Panc1 (cell line): ENCODE data around the gene RNF121.

Experiments used
- POLR2AphosphoS5 ChIP-seq: IDR thresholded peaks from 2 replicates; pipeline ENCODE4 v1.6.1; 2012; ENCODE audit warnings: mild to moderate bottlenecking, low read depth, low read length, moderate library complexity
- SIN3A ChIP-seq: IDR thresholded peaks from 2 replicates; pipeline ENCODE4 v1.6.1; 2012; ENCODE audit warnings: low read depth, mild to moderate bottlenecking, low read length, moderate library complexity, borderline replicate concordance; ENCODE audit not compliant: insufficient read depth
- TCF7L2 ChIP-seq: IDR thresholded peaks from 2 replicates; pipeline ENCODE4 v1.6.1; 2011; ENCODE audit warnings: mild to moderate bottlenecking, low read depth, low read length, inconsistent platforms
- TF ChIP-seq, protein P1 (sequence below): fragments of 450-650 bp; IDR thresholded peaks from 2 replicates; pipeline ENCODE4 v1.5.1; 2017; ENCODE audit warnings: mild to moderate bottlenecking
- TF ChIP-seq, protein P2 (sequence below), 2 experiments: IDR thresholded peaks; 2 replicates each; pipeline ENCODE4 v1.6.1; 2011 to 2012; ENCODE audit warnings: low read depth in 2 of 2, control low read depth in 1 of 2, low read length in 1 of 2, mild to moderate bottlenecking in 1 of 2, moderate library complexity in 1 of 2; ENCODE audit not compliant: insufficient read depth in 1 of 2

- TF ChIP-seq, protein P1, sequence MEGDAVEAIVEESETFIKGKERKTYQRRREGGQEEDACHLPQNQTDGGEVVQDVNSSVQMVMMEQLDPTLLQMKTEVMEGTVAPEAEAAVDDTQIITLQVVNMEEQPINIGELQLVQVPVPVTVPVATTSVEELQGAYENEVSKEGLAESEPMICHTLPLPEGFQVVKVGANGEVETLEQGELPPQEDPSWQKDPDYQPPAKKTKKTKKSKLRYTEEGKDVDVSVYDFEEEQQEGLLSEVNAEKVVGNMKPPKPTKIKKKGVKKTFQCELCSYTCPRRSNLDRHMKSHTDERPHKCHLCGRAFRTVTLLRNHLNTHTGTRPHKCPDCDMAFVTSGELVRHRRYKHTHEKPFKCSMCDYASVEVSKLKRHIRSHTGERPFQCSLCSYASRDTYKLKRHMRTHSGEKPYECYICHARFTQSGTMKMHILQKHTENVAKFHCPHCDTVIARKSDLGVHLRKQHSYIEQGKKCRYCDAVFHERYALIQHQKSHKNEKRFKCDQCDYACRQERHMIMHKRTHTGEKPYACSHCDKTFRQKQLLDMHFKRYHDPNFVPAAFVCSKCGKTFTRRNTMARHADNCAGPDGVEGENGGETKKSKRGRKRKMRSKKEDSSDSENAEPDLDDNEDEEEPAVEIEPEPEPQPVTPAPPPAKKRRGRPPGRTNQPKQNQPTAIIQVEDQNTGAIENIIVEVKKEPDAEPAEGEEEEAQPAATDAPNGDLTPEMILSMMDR: no peak
- TF ChIP-seq POLR2AphosphoS5 (no peak), SIN3A (no peak), TCF7L2 (no peak)
- TF ChIP-seq, protein P2, sequence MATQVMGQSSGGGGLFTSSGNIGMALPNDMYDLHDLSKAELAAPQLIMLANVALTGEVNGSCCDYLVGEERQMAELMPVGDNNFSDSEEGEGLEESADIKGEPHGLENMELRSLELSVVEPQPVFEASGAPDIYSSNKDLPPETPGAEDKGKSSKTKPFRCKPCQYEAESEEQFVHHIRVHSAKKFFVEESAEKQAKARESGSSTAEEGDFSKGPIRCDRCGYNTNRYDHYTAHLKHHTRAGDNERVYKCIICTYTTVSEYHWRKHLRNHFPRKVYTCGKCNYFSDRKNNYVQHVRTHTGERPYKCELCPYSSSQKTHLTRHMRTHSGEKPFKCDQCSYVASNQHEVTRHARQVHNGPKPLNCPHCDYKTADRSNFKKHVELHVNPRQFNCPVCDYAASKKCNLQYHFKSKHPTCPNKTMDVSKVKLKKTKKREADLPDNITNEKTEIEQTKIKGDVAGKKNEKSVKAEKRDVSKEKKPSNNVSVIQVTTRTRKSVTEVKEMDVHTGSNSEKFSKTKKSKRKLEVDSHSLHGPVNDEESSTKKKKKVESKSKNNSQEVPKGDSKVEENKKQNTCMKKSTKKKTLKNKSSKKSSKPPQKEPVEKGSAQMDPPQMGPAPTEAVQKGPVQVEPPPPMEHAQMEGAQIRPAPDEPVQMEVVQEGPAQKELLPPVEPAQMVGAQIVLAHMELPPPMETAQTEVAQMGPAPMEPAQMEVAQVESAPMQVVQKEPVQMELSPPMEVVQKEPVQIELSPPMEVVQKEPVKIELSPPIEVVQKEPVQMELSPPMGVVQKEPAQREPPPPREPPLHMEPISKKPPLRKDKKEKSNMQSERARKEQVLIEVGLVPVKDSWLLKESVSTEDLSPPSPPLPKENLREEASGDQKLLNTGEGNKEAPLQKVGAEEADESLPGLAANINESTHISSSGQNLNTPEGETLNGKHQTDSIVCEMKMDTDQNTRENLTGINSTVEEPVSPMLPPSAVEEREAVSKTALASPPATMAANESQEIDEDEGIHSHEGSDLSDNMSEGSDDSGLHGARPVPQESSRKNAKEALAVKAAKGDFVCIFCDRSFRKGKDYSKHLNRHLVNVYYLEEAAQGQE (IDR thresholded peaks at IDR 0.05; ENCODE audit: insufficient read depth in 1 of 2, low read depth in 2 of 2, low read length in 1 of 2): no peak
These were observed 71.0 kb downstream of the RNF121 start for GRCh38 chr11:71999798-72000197.
